ENCODE data around the gene PPDPF.

The PPDPF gene

GRCh38 chr20:63529180-63529860 lies 8.8 kb downstream of the PPDPF start:
- TF ChIP-seq FOXP2 (optimal IDR thresholded peaks at IDR 0.05; ENCODE audit: control extremely low read depth, extremely low read length, insufficient read depth) (no peak), EZH2 (IDR thresholded peaks at IDR 0.05) (no peak), POLR2AphosphoS5 (IDR thresholded peaks at IDR 0.05; ENCODE audit: borderline replicate concordance, low read depth, low read length) (no peak)
- Histone ChIP-seq H3K36me3 (ENCODE audit: insufficient read depth, low read length) (no peaks in the 10 kb centered on the region), H3K4me3 (no peak overlapping the region), H3K27ac (no peak overlapping the region), H3K9ac (ENCODE audit: insufficient read length) (no peak overlapping the region), H3K9me3 (ENCODE audit: low read depth, low read length) (no peaks in the 10 kb centered on the region)
- no peak for DNase-seq (ENCODE audit: low read depth, low spot score)

- Histone ChIP-seq H3K9me3 (ENCODE audit: low read depth, low read length) (no peaks in the 10 kb centered on the region), H3K36me3 (ENCODE audit: insufficient read depth, low read length) (no peaks in the 10 kb centered on the region), H3K9ac (ENCODE audit: insufficient read length) (no peak overlapping the region), H3K27ac (no peak overlapping the region), H3K4me3 (no peak overlapping the region)
- no peak for DNase-seq (ENCODE audit: low read depth, low spot score)
- no peak for TF ChIP-seq EZH2 (IDR thresholded peaks at IDR 0.05)
These were observed 9.6 kb downstream of the PPDPF start for GRCh38 chr20:63529861-63530787.

- Histone ChIP-seq H3K9me3 (ENCODE audit: low read depth, low read length) (no peaks in the 10 kb centered on the region), H3K4me3 (no peak overlapping the region), H3K36me3 (ENCODE audit: insufficient read depth, low read length) (no peaks in the 10 kb centered on the region), H3K27ac (no peak overlapping the region), H3K9ac (ENCODE audit: insufficient read length) (no peak overlapping the region)
- DNase-seq (ENCODE audit: low read depth, low spot score), result no peak
- TF ChIP-seq POLR2AphosphoS5 (IDR thresholded peaks at IDR 0.05; ENCODE audit: borderline replicate concordance, low read depth, low read length) (no peak), FOXP2 (optimal IDR thresholded peaks at IDR 0.05; ENCODE audit: control extremely low read depth, extremely low read length, insufficient read depth) (no peak), EZH2 (IDR thresholded peaks at IDR 0.05) (no peak)
These were observed 10.2 kb downstream of the PPDPF start for GRCh38 chr20:63530788-63531160.

GRCh38 chr20:63531686-63532448 lies 11.3 kb downstream of the PPDPF start:
- TF ChIP-seq POLR2AphosphoS5 (IDR thresholded peaks at IDR 0.05; ENCODE audit: borderline replicate concordance, low read depth, low read length) (no peak), EZH2 (IDR thresholded peaks at IDR 0.05) (no peak), FOXP2 (optimal IDR thresholded peaks at IDR 0.05; ENCODE audit: control extremely low read depth, extremely low read length, insufficient read depth) (no peak)
- H3K9me3 ChIP-seq (ENCODE audit: low read depth, low read length), result no peaks in the 10 kb centered on the region
- no peak overlapping the region for H3K9ac ChIP-seq (ENCODE audit: insufficient read length)

GRCh38 chr20:63532449-63532971 lies 11.9 kb downstream of the PPDPF start:
- H3K9me3 ChIP-seq (ENCODE audit: low read depth, low read length), result no peaks in the 10 kb centered on the region
- TF ChIP-seq POLR2AphosphoS5 (IDR thresholded peaks at IDR 0.05; ENCODE audit: borderline replicate concordance, low read depth, low read length), result no peak
- no peak for TF ChIP-seq FOXP2 (optimal IDR thresholded peaks at IDR 0.05; ENCODE audit: control extremely low read depth, extremely low read length, insufficient read depth)
- TF ChIP-seq EZH2 (IDR thresholded peaks at IDR 0.05), result no peak
- no peak for DNase-seq (ENCODE audit: low read depth, low spot score)
- no peaks in the 10 kb centered on the region for H3K36me3 ChIP-seq (ENCODE audit: insufficient read depth, low read length)
- H3K4me3 ChIP-seq, result no peak overlapping the region
- H3K27ac ChIP-seq, result no peak overlapping the region
- no peak overlapping the region for H3K9ac ChIP-seq (ENCODE audit: insufficient read length)

More at GRCh38 chr20:63531686-63532448, 11.3 kb downstream of the PPDPF start:
- no peak overlapping the region for H3K4me3 ChIP-seq
- no peak overlapping the region for H3K27ac ChIP-seq
- no peak for DNase-seq (ENCODE audit: low read depth, low spot score)
- no peaks in the 10 kb centered on the region for H3K36me3 ChIP-seq (ENCODE audit: insufficient read depth, low read length)

- TF ChIP-seq EZH2 (IDR thresholded peaks at IDR 0.05), result no peak
- no peak for TF ChIP-seq FOXP2 (optimal IDR thresholded peaks at IDR 0.05; ENCODE audit: control extremely low read depth, extremely low read length, insufficient read depth)
- no peak for TF ChIP-seq POLR2AphosphoS5 (IDR thresholded peaks at IDR 0.05; ENCODE audit: borderline replicate concordance, low read depth, low read length)
- Histone ChIP-seq H3K27ac (no peak overlapping the region), H3K9me3 (ENCODE audit: low read depth, low read length) (no peaks in the 10 kb centered on the region), H3K4me3 (no peak overlapping the region), H3K36me3 (ENCODE audit: insufficient read depth, low read length) (no peaks in the 10 kb centered on the region), H3K9ac (ENCODE audit: insufficient read length) (no peak overlapping the region)
- no peak for DNase-seq (ENCODE audit: low read depth, low spot score)
These were observed 12.8 kb downstream of the PPDPF start for GRCh38 chr20:63533388-63533787.

GRCh38 chr20:63533871-63534393 lies 13.4 kb downstream of the PPDPF start:
- H3K9me3 ChIP-seq (ENCODE audit: low read depth, low read length), result no peaks in the 10 kb centered on the region
- TF ChIP-seq EZH2 (IDR thresholded peaks at IDR 0.05) (no peak), POLR2AphosphoS5 (IDR thresholded peaks at IDR 0.05; ENCODE audit: borderline replicate concordance, low read depth, low read length) (no peak), FOXP2 (optimal IDR thresholded peaks at IDR 0.05; ENCODE audit: control extremely low read depth, extremely low read length, insufficient read depth) (no peak)
- H3K36me3 ChIP-seq (ENCODE audit: insufficient read depth, low read length), result no peaks in the 10 kb centered on the region
- no peak overlapping the region for H3K4me3 ChIP-seq
- no peak for DNase-seq (ENCODE audit: low read depth, low spot score)
- no peak overlapping the region for H3K9ac ChIP-seq (ENCODE audit: insufficient read length)
- H3K27ac ChIP-seq, result no peak overlapping the region

GRCh38 chr20:63534427-63534830 lies 13.9 kb downstream of the PPDPF start:
- DNase-seq (ENCODE audit: low read depth, low spot score), result no peak
- H3K4me3 ChIP-seq, result no peak overlapping the region
- H3K36me3 ChIP-seq (ENCODE audit: insufficient read depth, low read length), result no peaks in the 10 kb centered on the region
- TF ChIP-seq POLR2AphosphoS5 (IDR thresholded peaks at IDR 0.05; ENCODE audit: borderline replicate concordance, low read depth, low read length) (no peak), FOXP2 (optimal IDR thresholded peaks at IDR 0.05; ENCODE audit: control extremely low read depth, extremely low read length, insufficient read depth) (no peak), EZH2 (IDR thresholded peaks at IDR 0.05) (no peak)
- no peak overlapping the region for H3K27ac ChIP-seq
- no peaks in the 10 kb centered on the region for H3K9me3 ChIP-seq (ENCODE audit: low read depth, low read length)
- H3K9ac ChIP-seq (ENCODE audit: insufficient read length), result no peak overlapping the region

Data from SK-N-MC (cell line).